Small intestine (tissue), 7 donors: ENCODE results near the gene GXYLT2. TPM values are rescaled to one million over a fixed set of nuclear protein-coding genes. Genes with fewer than 3 reads are reported as not detected.
"Not testable (repeated sequence)": the region's sequence is repeated elsewhere in the genome, so short reads cannot be mapped to it uniquely, and the experiment has no call there.

ENCODE experiments used
- DNase-seq, 2 donors: peaks; one replicate each; pipeline versions ENCODE4 v3.0.0 to v3.0.0-alpha.2; 2013
- FAIRE-seq: peaks from 2 replicates; lab custom pipeline; 2012; peaks lifted over from hg19 to GRCh38; lab: Jason Lieb, UNC
- H3K27ac ChIP-seq, 3 donors: one replicate each; pipeline ENCODE4 v1.5.1; 2013; ENCODE audit warnings: low read length in 2 of 3, mild to moderate bottlenecking in 2 of 3, control low read depth in 1 of 3, inconsistent platforms in 1 of 3, low read depth in 1 of 3, moderate library complexity in 1 of 3
- H3K27me3 ChIP-seq, 3 donors: one replicate each; pipeline ENCODE4 v1.6.1; 2013; ENCODE audit warnings: low read length in 3 of 3, inconsistent platforms in 1 of 3; ENCODE audit not compliant: control insufficient read depth in 3 of 3, insufficient read depth in 3 of 3
- H3K36me3 ChIP-seq, 3 donors: one replicate each; pipeline ENCODE4 v1.6.1; 2013; ENCODE audit warnings: low read length in 3 of 3, inconsistent platforms in 1 of 3, low read depth in 1 of 3, mild to moderate bottlenecking in 1 of 3, moderate library complexity in 1 of 3; ENCODE audit not compliant: control insufficient read depth in 3 of 3, insufficient read depth in 2 of 3
- H3K4me1 ChIP-seq, 3 donors: one replicate each; pipeline ENCODE4 v1.6.1; 2013; ENCODE audit warnings: low read length in 2 of 3, inconsistent platforms in 1 of 3, low read depth in 1 of 3, mild to moderate bottlenecking in 1 of 3, moderate library complexity in 1 of 3; ENCODE audit not compliant: control insufficient read depth in 3 of 3, insufficient read depth in 2 of 3
- H3K4me3 ChIP-seq, 3 donors: one replicate each; pipeline ENCODE4 v1.5.1; 2013; ENCODE audit warnings: low read length in 3 of 3, control low read depth in 1 of 3, inconsistent platforms in 1 of 3, low read depth in 1 of 3, mild to moderate bottlenecking in 1 of 3, moderate library complexity in 1 of 3
- H3K9me3 ChIP-seq, 2 donors: one replicate each; pipeline ENCODE4 v1.6.1; 2013; ENCODE audit warnings: low read depth in 1 of 2, low read length in 1 of 2; ENCODE audit not compliant: control insufficient read depth in 2 of 2, insufficient read depth in 1 of 2
- WGBS, 3 donors: extraction: QIAGEN DNeasy Blood & Tissue Kit; methylation state at CpG; one replicate each; pipeline ENCODE4 v1.1.7; 2013; 5-methylcytosine and 5-hydroxymethylcytosine counted together
- polyA plus RNA-seq, 4 donors: library from polyadenylated mRNA; stranded (reverse) in 3 of 4; unstranded in 1 of 4; fragments of 200-250 nt in 3 of 4; fragments of 120-200 nt in 1 of 4; gene quantifications; one replicate each; pipeline versions ENCODE4 v1.2.1 to v1.2.3, GENCODE V29; 2013
- donor health status: healthy with polysubstance abuse.
- donor health status: control.
- donor health status: control.
- donor health status: Bipolar disorder and iron deficiency.
- donor health status: healthy.

The GXYLT2 gene
- polyA plus RNA-seq, 4 donors, result 0.48 to 3.2 (median 0.54) TPM; not detected in 1

DNA sequence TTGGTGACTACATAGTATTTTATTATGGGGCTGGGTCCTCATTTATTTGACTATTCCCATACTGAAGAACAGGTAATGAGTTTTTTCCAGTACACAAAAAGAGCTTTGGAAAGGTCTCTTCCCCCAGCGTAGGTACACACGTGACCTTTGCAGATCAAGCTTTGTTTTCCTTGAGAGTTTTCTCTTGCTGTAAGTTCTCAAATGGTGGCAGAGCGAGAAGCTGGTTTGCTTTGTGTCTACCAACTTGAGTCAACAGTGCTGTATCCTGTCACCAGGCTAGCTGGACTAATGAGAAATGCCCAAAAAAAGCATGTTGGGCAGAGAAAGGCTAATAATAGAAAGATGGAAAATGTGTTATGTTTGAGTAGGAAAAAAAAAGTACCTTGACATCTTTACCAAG is 21.7 kb downstream of the GXYLT2 start:
- FAIRE-seq, result no peak
- no peak for DNase-seq
- Histone ChIP-seq H3K27me3 (no peaks in the 10 kb centered on the region), H3K9me3 (no peaks in the 10 kb centered on the region), H3K4me1 (no peaks in the 10 kb centered on the region), H3K27ac (no peak overlapping the region), H3K36me3 (no peaks in the 10 kb centered on the region), H3K4me3 (no peak overlapping the region)
- WGBS, 3 donors, result 94 to 95% (median 94%) methylated on average over 3 of the region's 3 CpGs

DNA sequence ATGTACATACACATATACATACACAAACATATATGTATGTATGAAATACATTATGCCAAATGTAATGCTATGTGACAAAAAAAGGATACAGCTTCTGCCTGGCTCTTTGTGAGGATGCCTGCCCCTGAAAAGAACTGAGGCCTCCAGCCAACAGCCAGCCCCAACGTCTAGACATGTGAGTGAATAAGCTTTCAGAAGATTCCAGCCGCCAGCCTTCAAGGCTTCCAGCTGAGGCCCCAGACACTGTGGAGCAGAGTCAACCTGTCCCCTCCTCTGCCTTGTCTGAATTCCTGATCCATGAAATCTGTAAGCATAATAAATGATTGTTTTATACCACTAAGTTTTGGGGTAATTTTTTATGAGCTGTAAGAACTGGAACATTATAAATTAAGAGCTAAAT is 24.7 kb downstream of the GXYLT2 start:
- no peak overlapping the region for H3K27ac ChIP-seq
- FAIRE-seq, result no peak
- no peak overlapping the region for H3K4me3 ChIP-seq
- H3K4me1 ChIP-seq, result no peaks in the 10 kb centered on the region
- WGBS, 3 donors, result 67 to 70% (median 70%) methylated on average over 2 of the region's 2 CpGs
- no peaks in the 10 kb centered on the region for H3K9me3 ChIP-seq
- H3K36me3 ChIP-seq, result no peaks in the 10 kb centered on the region
- H3K27me3 ChIP-seq, result no peaks in the 10 kb centered on the region
- DNase-seq, result no peak

DNA sequence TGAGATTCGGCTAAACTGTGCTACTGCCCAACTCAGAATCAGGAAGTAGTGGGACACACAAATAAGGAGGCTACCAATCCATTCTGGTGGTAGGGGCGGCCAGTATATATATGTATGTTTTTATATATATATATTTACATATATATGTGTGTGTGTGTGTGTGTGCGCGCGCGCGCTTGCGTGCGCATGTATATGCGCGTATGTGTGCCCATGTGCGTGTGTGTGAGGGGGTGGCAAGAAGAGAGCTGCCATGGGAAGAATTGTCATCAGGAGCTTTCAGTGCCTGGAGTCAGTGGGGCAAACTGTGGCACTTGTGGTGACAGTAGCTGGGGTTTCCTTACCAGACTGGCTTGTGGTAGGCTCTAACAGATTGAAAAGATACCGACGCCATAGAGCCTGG is 26.5 kb downstream of the GXYLT2 start:
- Histone ChIP-seq H3K9me3 (no peaks in the 10 kb centered on the region), H3K4me1 (no peaks in the 10 kb centered on the region), H3K4me3 (no peak overlapping the region), H3K27me3 (no peaks in the 10 kb centered on the region), H3K27ac (no peak overlapping the region), H3K36me3 (no peaks in the 10 kb centered on the region)
- 95 to 98% (median 96%) methylated on average over 14 of the region's 14 CpGs for WGBS, 3 donors
- no peak for DNase-seq
- no peak for FAIRE-seq

DNA sequence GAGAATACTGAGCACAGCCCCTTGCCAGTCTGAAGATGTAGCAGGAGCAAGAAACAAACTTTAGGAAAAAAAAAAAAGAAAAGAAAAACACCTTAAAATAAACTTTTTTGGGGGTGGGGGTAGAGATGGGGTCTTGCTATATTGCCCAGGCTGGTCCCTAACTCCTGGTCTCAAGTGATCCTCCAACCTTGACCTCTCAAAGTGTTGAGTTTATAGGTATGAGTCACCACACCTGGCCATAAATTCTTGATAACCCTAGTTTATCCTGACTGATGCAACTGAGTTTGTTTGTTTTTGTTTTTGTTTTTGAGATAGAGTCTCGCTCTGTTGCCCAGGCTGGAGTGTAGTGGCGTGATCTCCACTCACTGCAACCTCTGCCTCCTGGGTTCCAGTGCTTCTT is 28.4 kb downstream of the GXYLT2 start:
- Histone ChIP-seq H3K4me1 (no peaks in the 10 kb centered on the region), H3K4me3 (no peak overlapping the region), H3K27me3 (no peaks in the 10 kb centered on the region), H3K36me3 (no peaks in the 10 kb centered on the region), H3K27ac (no peak overlapping the region), H3K9me3 (no peaks in the 10 kb centered on the region)
- WGBS, 3 donors, result 32 to 55% (median 45%) methylated on average over 2 of the region's 2 CpGs
- no peak for DNase-seq
- no peak for FAIRE-seq

DNA sequence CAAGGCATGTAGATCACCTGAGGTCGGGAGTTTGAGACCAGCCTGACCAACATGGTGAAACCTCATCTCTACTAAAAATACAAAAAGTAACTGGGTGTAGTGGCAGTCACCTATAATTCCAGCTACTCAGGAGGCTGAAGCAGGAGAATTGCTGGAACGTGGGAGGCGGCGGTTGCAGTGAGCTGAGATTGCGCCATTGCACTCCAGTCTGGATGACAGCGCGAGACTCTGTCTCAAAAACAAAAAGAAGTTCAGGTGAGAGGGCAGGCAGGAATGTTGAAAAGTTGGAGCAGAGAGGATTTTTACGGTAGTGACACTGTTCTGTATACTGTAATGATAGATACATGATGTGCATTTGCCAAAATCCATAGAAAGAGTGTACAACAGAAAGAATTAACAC is 31.7 kb downstream of the GXYLT2 start:
- H3K4me1 ChIP-seq, result no peaks in the 10 kb centered on the region
- H3K36me3 ChIP-seq, result no peaks in the 10 kb centered on the region
- H3K4me3 ChIP-seq, result no peak overlapping the region
- no peaks in the 10 kb centered on the region for H3K27me3 ChIP-seq
- FAIRE-seq (no peak), DNase-seq (no peak)
- 94 to 95% (median 94%) methylated on average over 8 of the region's 8 CpGs for WGBS, 3 donors
- H3K27ac ChIP-seq, result no peak overlapping the region
- H3K9me3 ChIP-seq, result no peaks in the 10 kb centered on the region

DNA sequence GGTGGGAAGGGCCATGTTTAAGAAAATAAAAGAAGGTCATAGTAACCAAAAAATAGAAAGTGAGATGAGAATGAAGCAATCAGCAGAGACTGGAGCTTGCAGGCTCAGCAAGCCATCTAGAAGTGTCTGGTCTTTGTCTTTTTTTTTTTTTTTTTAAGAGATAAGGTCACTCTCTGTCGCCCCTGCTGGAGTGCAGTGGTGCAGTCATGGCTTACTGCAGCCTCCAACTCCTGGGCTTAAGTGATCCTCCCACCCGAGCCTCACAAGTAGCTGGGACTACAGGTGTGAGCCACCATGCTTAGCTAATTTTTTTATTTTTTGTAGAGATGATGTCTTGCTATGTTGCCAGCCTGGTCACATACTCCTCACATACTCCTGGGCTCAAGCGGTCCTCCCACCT is 36.2 kb downstream of the GXYLT2 start:
- H3K4me1 ChIP-seq, result peaks cover 0 to 3% (median 2%) of the 10 kb centered on the region in 3 donors
- H3K9me3 ChIP-seq, result no peaks in the 10 kb centered on the region
- FAIRE-seq (no peak), DNase-seq (no peak)
- H3K27me3 ChIP-seq, result no peaks in the 10 kb centered on the region
- WGBS, 3 donors, result 64 to 89% (median 85%) methylated on average over 3 of the region's 3 CpGs
- no peak overlapping the region for H3K4me3 ChIP-seq
- no peaks in the 10 kb centered on the region for H3K36me3 ChIP-seq
- no peak overlapping the region for H3K27ac ChIP-seq

DNA sequence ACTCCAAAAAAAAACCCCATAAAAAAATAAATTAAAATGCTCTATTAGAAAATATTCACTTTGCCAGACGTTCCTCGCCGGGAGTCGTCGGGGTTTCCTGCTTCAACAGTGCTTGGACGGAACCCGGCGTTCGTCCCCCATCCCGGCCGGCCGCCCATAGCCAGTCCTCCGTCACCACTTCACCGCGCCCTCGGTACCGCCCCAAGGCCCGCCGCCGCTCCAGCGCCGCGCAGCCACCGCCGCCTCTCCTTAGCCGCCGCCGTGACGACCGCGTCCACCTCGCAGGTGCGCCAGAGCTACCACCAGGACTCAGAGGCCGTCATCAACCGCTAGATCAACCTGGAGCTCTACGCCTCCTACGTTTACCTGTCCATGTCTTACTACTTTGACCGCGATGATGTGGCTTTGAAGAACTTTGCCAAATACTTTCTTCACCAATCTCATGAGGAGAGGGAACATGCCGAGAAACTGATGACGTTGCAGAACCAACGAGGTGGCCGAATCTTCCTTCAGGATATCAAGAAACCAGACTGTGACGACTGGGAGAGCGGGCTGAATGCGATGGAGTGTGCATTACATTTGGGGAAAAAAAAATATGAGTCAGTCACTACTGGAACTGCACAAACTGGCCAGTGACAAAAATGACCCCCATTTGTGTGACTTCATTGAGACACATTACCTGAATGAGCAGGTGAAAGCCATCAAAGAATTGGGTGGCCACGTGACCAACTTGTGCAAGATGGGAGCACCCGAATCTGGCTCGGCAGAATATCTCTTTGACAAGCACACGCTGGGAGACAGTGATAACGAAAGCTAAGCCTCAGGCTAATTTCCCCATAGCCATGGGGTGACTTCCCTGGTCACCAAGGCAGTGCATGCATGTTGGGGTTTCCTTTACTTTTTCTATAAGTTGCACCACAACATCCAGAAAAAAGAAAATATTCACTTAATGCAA is 41.2 kb downstream of the GXYLT2 start:
- 82 to 87% (median 86%) methylated on average over 51 of the region's 51 CpGs for WGBS, 3 donors
- not testable (repeated sequence) for FAIRE-seq

DNA sequence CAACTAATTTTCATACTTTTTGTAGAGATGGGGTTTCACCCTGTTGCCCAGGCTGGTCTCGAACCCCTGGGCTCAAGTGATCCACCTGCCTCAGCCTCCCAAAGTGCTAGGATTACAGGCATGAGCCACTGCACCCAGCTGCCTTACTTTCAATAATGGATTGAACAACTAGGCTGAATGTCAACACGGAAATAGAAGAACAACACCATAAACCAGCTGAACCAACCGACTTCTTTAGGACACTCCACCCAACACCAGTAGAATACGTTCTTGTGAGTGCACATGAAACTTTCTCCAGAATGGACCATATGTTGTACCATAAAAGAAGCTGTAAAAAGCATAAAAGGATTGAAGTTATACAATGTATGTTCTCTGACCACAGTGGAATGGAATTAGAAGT is 42.9 kb downstream of the GXYLT2 start:
- no peak for FAIRE-seq
- DNase-seq, result peak; percentile 26 to 28
- H3K9me3 ChIP-seq, result no peaks in the 10 kb centered on the region
- H3K27me3 ChIP-seq, result no peaks in the 10 kb centered on the region
- H3K36me3 ChIP-seq, result no peaks in the 10 kb centered on the region
- H3K27ac ChIP-seq, result no peak overlapping the region
- H3K4me3 ChIP-seq, result no peak overlapping the region
- peaks cover 0 to 3% (median 2%) of the 10 kb centered on the region in 3 donors for H3K4me1 ChIP-seq
- WGBS, 3 donors, result 85 to 90% (median 89%) methylated on average over 4 of the region's 4 CpGs

More for the DNA sequence above, 41.2 kb downstream of the GXYLT2 start:
- not testable (repeated sequence) for H3K4me1 ChIP-seq, H3K4me3 ChIP-seq, DNase-seq, H3K27me3 ChIP-seq, H3K27ac ChIP-seq, H3K9me3 ChIP-seq, H3K36me3 ChIP-seq
